ENCODE results near the gene HRK.
A peak's percentile ranks its signal among the peaks of the same experiment; 100 is the strongest.

The HRK gene

GRCh38 chr12:116881325-116881876 lies at the start of gene HRK:
HRK (minus strand) TSS chr12:116881441; CDS start chr12:116881307, 134 bp downstream.
- no peak for DNase-seq

GRCh38 chr12:116929885-116930284 lies 48.6 kb upstream of the HRK start:
- DNase-seq: no peak

- no peak for DNase-seq
These were observed 47.3 kb upstream of the HRK start for GRCh38 chr12:116928504-116928903.

- no peak for DNase-seq
These were observed 46.2 kb upstream of the HRK start for GRCh38 chr12:116927244-116927940.

- no peak for DNase-seq
These were observed 45.3 kb upstream of the HRK start for GRCh38 chr12:116926283-116927243.

- no peak for DNase-seq
These were observed 43.6 kb upstream of the HRK start for GRCh38 chr12:116924558-116925453.

- DNase-seq: no peak
These were observed 41.1 kb upstream of the HRK start for GRCh38 chr12:116922194-116922897.

- no peak for DNase-seq
These were observed 39.7 kb upstream of the HRK start for GRCh38 chr12:116920939-116921338.

- DNase-seq: no peak
These were observed 38.7 kb upstream of the HRK start for GRCh38 chr12:116919706-116920485.

- DNase-seq: no peak
These were observed 38.0 kb upstream of the HRK start for GRCh38 chr12:116919247-116919661.

- no peak for DNase-seq
These were observed 37.2 kb upstream of the HRK start for GRCh38 chr12:116918464-116918863.

GRCh38 chr12:116916714-116917114 lies 35.5 kb upstream of the HRK start:
- no peak for DNase-seq

- no peak for DNase-seq
These were observed 34.9 kb upstream of the HRK start for GRCh38 chr12:116916122-116916521.

GRCh38 chr12:116915326-116915725 lies 34.1 kb upstream of the HRK start:
- no peak for DNase-seq

GRCh38 chr12:116910645-116911451 lies 29.6 kb upstream of the HRK start, which contains the start of gene FBXW8:
FBXW8 (plus strand) TSS chr12:116910950; CDS start chr12:116911038, 88 bp downstream.
- DNase-seq: peak; percentile 25

- DNase-seq: no peak
These were observed 29.0 kb upstream of the HRK start for GRCh38 chr12:116910280-116910644.

- DNase-seq: no peak
These were observed 25.0 kb upstream of the HRK start for GRCh38 chr12:116906285-116906684.

GRCh38 chr12:116903818-116904217 lies 22.6 kb upstream of the HRK start:
- no peak for DNase-seq

- DNase-seq: no peak
These were observed 20.4 kb upstream of the HRK start for GRCh38 chr12:116901612-116902011.

- DNase-seq: no peak
These were observed 17.4 kb upstream of the HRK start for GRCh38 chr12:116898669-116899068.

Data from NCI-H1694 treated with DMSO at 0.1 percent for 48 hours (cell line).